SU-DHL-6 (cell line): ENCODE data around the gene LAMB2.

Experiments
- H2AFZ ChIP-seq: fragments of 200-600 bp; sonication (generic); 2 replicates; pipeline ENCODE4 v1.6.1; 2014; ENCODE audit warnings: low read depth, mild to moderate bottlenecking, moderate library complexity, mixed read lengths, antibody characterized with exemption, low read length; ENCODE audit not compliant: severe bottlenecking
- H3F3A ChIP-seq: fragments of 200-600 bp; shearing (Covaris generic); 2 replicates; pipeline ENCODE4 v1.6.0; 2016; ENCODE audit warnings: antibody characterized with exemption, mild to moderate bottlenecking; ENCODE audit not compliant: insufficient read depth
- H3K27ac ChIP-seq: fragments of 200-600 bp; sonication (generic); 2 replicates; pipeline ENCODE4 v1.5.1; 2016; ENCODE audit warnings: low read depth, mild to moderate bottlenecking, low read length, moderate library complexity, mixed read lengths
- H3K27me3 ChIP-seq: fragments of 200-600 bp; sonication (generic), shearing (Covaris generic); 2 replicates; pipeline ENCODE4 v1.6.0; 2014; ENCODE audit warnings: mild to moderate bottlenecking, low read length
- H3K36me3 ChIP-seq: fragments of 200-600 bp; sonication (generic); 2 replicates; pipeline ENCODE4 v1.6.1; 2014; ENCODE audit warnings: mild to moderate bottlenecking, low read length, mixed read lengths
- H3K4me2 ChIP-seq: fragments of 300-600, 200-600 bp; shearing (Covaris generic), sonication (generic); 2 replicates; pipeline ENCODE4 v1.6.0; 2014; ENCODE audit warnings: low read length, low read depth, mild to moderate bottlenecking; ENCODE audit not compliant: poor library complexity, severe bottlenecking
- H3K4me3 ChIP-seq: fragments of 200-600 bp; sonication (generic); 2 replicates; pipeline ENCODE4 v1.5.1; 2014; ENCODE audit warnings: antibody characterized with exemption, low read length, mild to moderate bottlenecking, mixed read lengths; ENCODE audit not compliant: insufficient read depth, poor library complexity, severe bottlenecking
- H3K79me2 ChIP-seq: fragments of 200-600 bp; sonication (generic); 2 replicates; pipeline ENCODE4 v1.6.1; 2014; ENCODE audit warnings: mild to moderate bottlenecking, low read length, moderate library complexity; ENCODE audit not compliant: insufficient read depth
- H3K9ac ChIP-seq: fragments of 200-600 bp; sonication (generic); 2 replicates; pipeline ENCODE4 v1.7.0; 2014; ENCODE audit warnings: mild to moderate bottlenecking, low read length
- H3K9me2 ChIP-seq: fragments of 200-600 bp; sonication (generic); replicated peaks from 2 replicates; pipeline ENCODE4 v1.6.1; 2014; ENCODE audit warnings: low read length; ENCODE audit not compliant: insufficient read depth
- H3K9me3 ChIP-seq: fragments of 200-600 bp; sonication (generic); 2 replicates; pipeline ENCODE4 v1.6.1; 2014; ENCODE audit warnings: low read length, mixed read lengths; ENCODE audit not compliant: insufficient read depth
- H4K20me1 ChIP-seq: fragments of 200-600 bp; sonication (generic); 2 replicates; pipeline ENCODE4 v1.6.1; 2014; ENCODE audit warnings: low read depth, mild to moderate bottlenecking, antibody characterized with exemption, low read length, moderate library complexity, mixed read lengths
- CTCF ChIP-seq: fragments of 200-600 bp; sonication (generic); IDR thresholded peaks from one replicate; pipeline ENCODE4 v1.5.1; 2017; ENCODE audit warnings: antibody characterized with exemption, mild to moderate bottlenecking, low read length, moderate library complexity; ENCODE audit not compliant: insufficient read depth, poor library complexity, severe bottlenecking
- EZH2phosphoT487 ChIP-seq: fragments of 200-600 bp; sonication (generic), shearing (Covaris generic); conservative IDR thresholded peaks from 2 replicates; pipeline ENCODE4 v1.6.1; 2018; ENCODE audit warnings: mild to moderate bottlenecking, antibody characterized with exemption, low read length, moderate library complexity, mixed read lengths

LAMB2 gene

GRCh38 chr3:49119036-49119435 lies 13.8 kb downstream of the LAMB2 start:
- no peaks in the 10 kb centered on the region for H3K9me3 ChIP-seq
- peak overlapping the region; percentile 90 for H3K4me2 ChIP-seq
- no peak overlapping the region for H3K9ac ChIP-seq
- H3K27ac ChIP-seq = no peak overlapping the region
- H3F3A ChIP-seq = peaks cover 15% of the 10 kb centered on the region
- no peaks in the 10 kb centered on the region for H3K9me2 ChIP-seq
- TF ChIP-seq EZH2phosphoT487 (no peak), CTCF (no peak)
- no peaks in the 10 kb centered on the region for H3K27me3 ChIP-seq
- H3K79me2 ChIP-seq = peaks cover 9% of the 10 kb centered on the region; the same call in 1 of the 2 replicates
- H2AFZ ChIP-seq = no peak overlapping the region
- H3K36me3 ChIP-seq = 0 out of 2 replicates have a peak, but pooled peaks cover 3% of the 10 kb centered on the region
- H3K4me3 ChIP-seq = no peak overlapping the region
- no peaks in the 10 kb centered on the region for H4K20me1 ChIP-seq

- H3K9ac ChIP-seq = no peak overlapping the region
- no peak overlapping the region for H2AFZ ChIP-seq
- H3K27ac ChIP-seq = no peak overlapping the region
- no peaks in the 10 kb centered on the region for H3F3A ChIP-seq
- no peak overlapping the region for H3K4me3 ChIP-seq
- TF ChIP-seq EZH2phosphoT487 (no peak), CTCF (no peak)
- H3K9me3 ChIP-seq = no peaks in the 10 kb centered on the region
- H4K20me1 ChIP-seq = no peaks in the 10 kb centered on the region
- H3K4me2 ChIP-seq = no peak overlapping the region
- no peaks in the 10 kb centered on the region for H3K27me3 ChIP-seq
- no peaks in the 10 kb centered on the region for H3K9me2 ChIP-seq
- H3K79me2 ChIP-seq = no peaks in the 10 kb centered on the region
- H3K36me3 ChIP-seq = no peaks in the 10 kb centered on the region
Measured at GRCh38 chr3:49112262-49112661, 20.6 kb downstream of the LAMB2 start.

GRCh38 chr3:49111347-49111746 lies 21.5 kb downstream of the LAMB2 start:
- Histone ChIP-seq H3K27me3 (no peaks in the 10 kb centered on the region), H2AFZ (no peak overlapping the region), H3K27ac (no peak overlapping the region), H3K79me2 (no peaks in the 10 kb centered on the region), H3K9ac (no peak overlapping the region), H3F3A (no peaks in the 10 kb centered on the region), H3K4me3 (no peak overlapping the region), H3K4me2 (no peak overlapping the region), H3K9me3 (no peaks in the 10 kb centered on the region), H3K36me3 (no peaks in the 10 kb centered on the region), H3K9me2 (no peaks in the 10 kb centered on the region), H4K20me1 (no peaks in the 10 kb centered on the region)
- TF ChIP-seq EZH2phosphoT487 (no peak), CTCF (no peak)

- Histone ChIP-seq H3F3A (no peaks in the 10 kb centered on the region), H4K20me1 (no peaks in the 10 kb centered on the region), H3K4me3 (no peak overlapping the region), H3K27ac (no peak overlapping the region), H3K9ac (no peak overlapping the region), H3K9me3 (no peaks in the 10 kb centered on the region), H3K36me3 (no peaks in the 10 kb centered on the region), H3K4me2 (no peak overlapping the region), H3K79me2 (no peaks in the 10 kb centered on the region), H2AFZ (no peak overlapping the region), H3K27me3 (no peaks in the 10 kb centered on the region), H3K9me2 (no peaks in the 10 kb centered on the region)
- TF ChIP-seq EZH2phosphoT487 (no peak), CTCF (no peak)
Measured at GRCh38 chr3:49110780-49111179, 22.1 kb downstream of the LAMB2 start.
